Skin of body (tissue), 2 donors: ENCODE results near the gene BCL10. TPM values are rescaled to one million over a fixed set of nuclear protein-coding genes. Genes with fewer than 3 reads are reported as not detected.

Experiments
- DNase-seq: peaks from one replicate; lab custom pipeline; 2025; lab: John Stamatoyannopoulos, UW
- total RNA-seq: library from RNA; depleted of rRNA; stranded (reverse); fragments of >200 nt; gene quantifications from one replicate; pipeline ENCODE4 v1.2.3, GENCODE V29; 2014

The BCL10 gene
- total RNA-seq, 1 donor from 2014 or later = 25.3 TPM

DNA sequence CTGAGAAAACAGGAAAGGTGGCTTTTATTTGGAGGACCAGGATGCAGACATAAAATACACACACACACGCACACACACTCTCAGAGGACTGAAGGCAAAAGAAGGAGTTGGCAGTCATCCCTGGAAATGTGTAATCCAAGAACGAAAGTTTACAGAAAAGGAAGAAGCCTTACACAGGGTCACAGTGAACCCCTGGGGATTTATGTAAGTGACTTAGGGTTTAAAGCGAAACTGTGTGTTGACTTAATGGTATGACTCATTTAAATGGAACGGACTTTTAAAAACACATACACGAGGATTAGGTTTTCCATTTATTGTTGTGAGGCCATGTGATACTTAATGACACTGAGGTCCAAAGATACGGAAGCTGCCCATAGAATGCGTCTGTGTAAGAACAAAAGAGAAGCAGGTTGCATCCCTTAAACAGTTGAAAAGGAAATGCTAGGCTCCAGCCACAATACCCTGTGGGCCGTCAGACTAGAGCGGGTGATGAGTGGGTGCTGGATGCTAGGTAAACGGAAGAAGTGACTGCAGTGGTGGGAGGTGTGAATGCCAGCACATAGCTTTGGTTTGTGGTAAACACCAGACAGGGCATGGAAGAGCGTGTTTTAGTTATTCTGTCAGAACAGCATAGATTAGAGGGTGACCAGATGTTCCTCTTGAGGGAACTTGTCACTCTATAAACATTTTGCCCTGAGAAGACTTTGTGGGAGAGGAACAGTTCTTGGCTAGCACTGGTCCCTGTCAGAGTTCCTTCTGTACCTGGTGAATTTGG is 21.6 kb upstream of the BCL10 start:
- peak; percentile 93 for DNase-seq

DNA sequence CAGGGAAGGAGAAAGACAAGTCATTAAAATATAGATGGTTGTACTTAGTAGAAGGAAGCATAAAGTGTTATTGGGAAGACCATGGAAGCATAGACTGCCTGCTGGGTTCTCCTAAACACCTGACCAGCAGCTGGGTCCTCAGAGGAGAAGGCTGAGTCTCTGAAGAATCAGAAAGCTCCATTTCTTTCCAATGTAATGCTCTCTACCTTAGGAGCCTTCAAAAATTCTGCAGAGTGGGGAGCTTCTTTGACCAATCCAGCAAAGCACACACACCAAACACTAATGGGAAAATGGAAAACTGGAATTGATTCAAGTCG is 21.1 kb upstream of the BCL10 start:
- no peak for DNase-seq

DNA sequence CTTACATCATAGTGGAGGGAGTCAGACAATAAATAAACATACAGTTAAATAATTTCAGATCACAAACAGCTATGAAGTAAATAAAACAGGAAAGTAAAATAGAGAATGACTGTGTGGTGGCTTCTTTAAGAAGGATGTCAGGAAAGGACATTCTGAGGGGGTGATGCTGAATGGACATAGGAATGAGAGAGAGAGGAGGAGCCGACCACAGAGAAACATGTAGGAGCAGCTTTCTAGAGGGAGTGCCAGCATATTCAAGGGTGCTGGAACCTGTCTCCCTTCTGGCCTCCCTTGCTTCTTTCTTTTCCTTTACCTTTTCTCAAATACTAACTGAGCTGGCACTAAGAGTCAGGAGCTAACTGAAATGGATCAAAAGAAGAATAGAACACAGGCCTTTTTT is 20.5 kb upstream of the BCL10 start:
- no peak for DNase-seq

DNA sequence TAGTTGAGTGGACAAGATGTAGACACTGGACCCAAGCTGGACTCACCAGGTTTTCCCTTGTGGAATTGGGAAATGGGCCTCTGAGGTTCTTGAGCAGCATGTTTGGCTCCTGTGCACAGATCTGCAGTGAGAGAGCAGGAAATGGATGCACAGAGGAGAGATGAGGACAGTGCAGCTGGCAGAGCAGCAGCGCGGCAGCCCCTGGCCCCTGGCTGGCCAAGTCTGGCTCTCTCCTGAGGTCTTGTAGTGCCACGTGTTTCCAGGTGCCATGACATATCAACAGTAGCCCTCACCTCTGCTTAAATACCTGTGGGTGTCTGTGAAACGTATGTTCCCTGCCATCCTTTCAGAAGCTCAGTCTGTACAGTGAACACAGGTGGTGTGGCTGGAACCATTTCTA is 19.2 kb upstream of the BCL10 start:
- DNase-seq = no peak

DNA sequence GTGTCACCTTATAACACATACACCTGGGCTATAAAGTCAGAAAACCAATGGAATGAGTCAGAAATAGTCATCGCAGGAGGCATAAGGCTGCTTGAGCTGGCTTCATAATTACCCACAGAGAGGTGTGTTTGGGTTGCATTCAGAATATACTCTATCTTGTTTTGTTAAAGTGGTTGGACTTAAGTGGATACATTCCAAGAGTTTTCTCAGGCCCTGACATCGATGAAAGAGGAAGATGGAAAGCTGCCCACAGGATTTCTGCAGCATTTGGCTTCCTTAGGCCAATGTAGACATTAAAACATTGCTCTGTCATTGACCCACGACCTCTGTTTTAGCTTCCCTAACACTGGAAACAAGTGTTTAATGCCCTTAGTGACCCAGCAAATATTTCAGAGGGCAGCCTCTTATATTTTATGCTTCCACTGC is 18.6 kb upstream of the BCL10 start:
- no peak for DNase-seq

DNA sequence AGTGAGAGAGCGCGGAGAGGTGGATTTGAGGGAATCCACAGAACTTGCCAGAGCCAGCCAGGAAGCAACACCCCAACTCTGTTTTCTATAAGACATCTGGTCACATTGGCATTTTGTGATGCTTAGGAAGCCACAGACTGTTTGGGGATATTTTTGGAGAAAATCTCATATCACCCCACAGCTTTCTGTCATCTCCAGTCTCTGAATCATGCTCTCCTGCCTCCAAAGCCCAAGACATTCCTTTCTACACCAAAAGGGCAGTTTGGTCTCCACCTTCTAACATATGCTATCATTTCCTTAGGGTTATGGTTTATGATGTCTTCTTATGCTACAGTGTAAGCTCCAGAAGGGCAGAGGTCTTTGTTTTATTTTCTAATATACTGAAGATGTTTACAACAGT is 14.4 kb upstream of the BCL10 start:
- DNase-seq = no peak

DNA sequence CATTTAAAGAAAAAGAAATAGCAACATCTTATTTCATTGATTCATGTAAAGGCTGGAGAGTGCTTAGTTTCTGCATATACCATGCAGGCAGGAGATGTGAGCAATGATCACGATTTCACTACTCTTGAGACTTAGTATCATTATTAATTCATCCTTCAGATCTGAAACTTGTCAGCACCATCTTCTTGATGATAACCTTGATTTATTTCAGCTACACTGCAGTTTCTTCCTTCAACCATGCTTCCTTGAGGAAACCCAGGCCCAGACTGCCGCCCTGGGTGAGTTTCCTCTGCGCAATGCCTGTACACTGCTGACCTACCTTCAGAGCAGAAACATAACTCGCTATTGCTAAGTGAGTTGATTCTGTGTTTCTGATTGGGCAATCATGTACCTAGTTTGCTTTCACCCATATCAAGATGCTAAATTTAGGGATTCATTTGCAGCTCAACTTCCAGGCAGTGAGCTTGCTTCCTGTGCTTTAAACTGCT is 13.5 kb upstream of the BCL10 start:
- no peak for DNase-seq

DNA sequence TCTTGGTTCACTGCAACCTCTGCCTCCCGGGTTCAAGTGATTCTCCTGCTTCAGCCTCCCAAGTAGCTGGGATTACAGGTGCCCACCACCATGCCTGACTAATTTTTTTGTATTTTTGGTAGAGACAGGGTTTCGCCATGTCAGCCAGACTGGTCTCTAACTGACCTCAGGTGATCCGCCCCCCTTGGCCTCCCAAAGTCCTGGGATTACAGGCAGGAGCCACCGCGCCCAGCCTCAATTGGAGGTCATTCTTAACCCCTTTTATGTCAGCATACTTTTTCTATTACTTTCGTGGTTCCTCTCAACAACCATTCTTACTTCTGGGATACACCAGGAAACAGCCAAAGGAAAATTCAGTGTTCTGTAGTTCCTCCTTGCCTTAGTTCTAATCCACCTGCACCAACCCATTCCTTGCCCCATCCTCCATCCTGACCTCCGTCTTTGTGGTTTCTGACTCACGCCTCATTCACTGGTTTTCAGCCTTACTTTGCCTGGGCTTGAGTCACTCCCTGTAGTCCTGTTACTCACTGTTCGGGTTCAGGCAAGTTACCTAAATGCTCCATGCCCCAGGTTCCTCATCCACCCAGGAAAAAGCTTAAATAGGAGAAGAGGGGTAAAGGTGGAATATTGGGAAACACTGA is 12.9 kb upstream of the BCL10 start:
- DNase-seq = no peak

DNA sequence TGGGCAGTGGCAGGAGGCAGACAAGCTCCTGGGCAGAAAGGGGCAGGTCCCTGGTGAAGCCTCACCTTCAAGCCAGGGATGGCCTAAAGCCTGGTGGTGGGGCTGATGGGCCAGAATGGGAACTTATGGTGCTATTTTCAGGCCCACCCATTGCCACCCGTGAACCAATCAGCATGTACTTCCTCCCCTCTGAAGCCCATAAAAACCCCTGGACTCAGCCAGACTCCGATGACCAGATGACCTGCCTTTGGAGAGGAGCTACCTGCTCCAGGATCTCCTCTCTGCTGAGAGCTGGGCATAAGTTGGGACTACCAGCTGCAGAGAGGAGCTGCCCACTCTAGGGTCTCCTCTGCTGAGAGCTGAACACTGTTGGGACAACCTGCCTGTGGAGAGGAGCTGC is 7.8 kb upstream of the BCL10 start:
- no peak for DNase-seq

DNA sequence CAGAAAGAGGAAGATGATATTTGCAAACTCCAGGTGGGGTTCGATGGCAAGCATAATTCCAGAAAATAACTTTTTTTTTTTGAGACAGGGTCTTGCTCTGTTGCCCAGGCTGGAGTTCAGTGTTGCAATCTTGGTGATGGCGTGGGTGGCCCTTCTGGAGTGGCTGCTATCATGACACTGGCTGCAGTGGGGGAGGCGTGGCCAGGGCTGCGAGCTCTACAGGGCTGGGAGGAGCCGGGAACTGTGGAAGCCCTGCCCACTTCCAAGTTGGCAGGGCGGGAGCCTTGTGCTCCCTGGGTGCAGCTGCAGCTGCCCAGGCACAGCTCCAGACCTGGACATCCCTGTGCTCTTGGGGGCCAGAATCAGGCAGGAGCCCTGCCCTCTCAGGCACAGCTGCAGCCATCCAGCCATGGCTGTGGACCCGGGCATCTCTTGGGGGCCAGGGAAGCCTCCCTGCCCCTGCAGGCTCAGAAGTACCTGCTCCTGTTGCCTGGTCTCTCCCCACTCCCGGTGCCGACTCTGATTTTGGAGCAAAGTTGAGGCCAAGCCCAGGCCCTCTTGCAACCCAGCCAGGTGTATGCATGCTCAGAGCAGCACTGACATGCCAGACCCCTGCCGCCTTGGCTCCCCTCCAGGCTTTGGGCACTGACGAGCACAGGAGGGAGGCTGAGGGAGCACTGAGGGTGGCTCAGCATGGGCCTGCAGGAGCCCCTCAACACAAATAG is 7.2 kb upstream of the BCL10 start:
- no peak for DNase-seq

DNA sequence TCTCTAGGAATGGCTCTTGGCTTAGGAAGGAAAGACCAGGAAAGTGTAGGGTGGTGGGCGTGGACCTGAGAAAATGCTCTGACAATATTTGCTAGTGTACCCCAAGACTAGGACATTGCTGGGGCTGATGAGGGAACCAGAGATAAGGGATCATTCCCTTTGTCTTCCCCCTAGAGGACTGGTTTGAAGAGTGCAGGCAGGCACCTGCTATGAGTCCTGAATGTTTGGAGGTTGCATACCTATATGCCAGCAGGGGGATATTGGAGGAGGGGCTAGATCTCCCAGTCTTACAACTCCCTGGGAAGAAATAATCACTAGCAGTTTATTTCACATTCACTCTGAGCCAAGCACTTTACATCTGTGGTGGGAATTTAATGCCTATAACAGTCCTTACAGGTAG is 6.0 kb upstream of the BCL10 start:
- no peak for DNase-seq

DNA sequence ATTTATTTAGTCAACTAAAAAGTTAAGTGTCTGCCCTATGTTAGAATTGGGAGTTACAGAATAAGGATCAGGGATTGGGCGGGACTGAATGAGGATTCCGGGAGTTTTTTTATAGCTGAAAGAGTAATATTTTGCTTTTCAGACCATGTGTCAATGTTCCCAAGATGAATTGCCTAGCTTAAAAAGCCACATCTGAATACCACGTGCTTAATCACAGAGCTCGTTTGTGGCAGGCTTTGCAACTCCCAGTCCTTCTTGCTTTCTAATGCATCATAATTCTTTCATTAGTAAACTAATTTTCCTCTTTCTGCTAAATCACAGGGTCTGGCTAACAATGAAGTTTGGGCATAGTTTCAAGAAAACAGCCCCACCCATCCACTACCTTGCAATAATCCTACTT is 4.2 kb upstream of the BCL10 start:
- DNase-seq = peak; percentile 80

DNA sequence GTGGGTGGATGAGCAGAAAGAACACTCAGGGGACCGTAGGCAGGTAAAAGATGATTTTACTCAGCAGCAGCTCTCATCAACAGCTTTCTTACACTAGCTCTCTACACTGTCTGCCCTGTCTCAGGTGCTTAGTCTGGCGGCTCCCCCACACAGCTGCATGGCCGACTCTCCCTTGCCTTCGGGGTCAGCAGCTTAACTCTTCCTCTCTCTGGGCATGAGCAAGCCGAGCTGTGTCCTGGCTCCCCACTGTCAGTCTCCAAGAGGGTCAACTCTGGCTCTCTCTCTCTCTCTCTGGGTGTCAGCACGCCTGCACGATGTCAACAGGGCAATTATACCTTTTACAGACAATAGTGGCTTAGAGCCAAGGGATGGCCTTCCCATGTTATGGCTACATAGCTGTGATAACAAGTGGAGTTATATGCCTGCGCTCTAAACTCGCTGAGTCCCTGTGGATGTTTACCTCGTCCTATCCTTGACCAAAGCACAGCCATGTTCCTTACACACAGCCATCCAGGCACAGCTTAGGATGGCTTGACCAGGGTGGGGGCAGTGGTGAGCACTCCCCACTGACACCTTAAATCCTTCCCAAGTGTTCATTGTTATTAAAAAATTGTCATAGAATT is 3.1 kb upstream of the BCL10 start:
- no peak for DNase-seq

DNA sequence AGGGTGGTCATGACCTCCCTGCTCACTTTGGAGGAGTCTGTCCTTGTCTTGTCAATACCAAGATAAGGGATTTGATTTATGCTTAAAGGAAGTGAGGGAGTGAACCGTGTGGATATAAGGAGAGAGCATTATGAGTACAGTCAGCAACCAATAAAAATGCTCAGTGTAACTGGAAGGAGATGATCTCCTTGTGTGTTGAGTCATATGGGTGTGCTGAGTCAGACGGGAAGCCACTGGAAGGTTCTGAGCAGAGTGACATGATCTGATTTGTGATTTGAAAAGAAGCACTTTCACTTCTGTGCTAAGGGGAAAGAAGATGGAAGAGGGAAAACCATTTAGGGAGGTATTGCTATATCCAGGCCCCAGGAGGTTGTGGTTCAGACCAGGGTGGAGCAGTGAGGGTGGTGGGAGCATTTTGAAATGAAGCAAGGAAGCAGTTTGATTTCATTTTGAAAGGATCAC is 2.5 kb upstream of the BCL10 start:
- no peak for DNase-seq

DNA sequence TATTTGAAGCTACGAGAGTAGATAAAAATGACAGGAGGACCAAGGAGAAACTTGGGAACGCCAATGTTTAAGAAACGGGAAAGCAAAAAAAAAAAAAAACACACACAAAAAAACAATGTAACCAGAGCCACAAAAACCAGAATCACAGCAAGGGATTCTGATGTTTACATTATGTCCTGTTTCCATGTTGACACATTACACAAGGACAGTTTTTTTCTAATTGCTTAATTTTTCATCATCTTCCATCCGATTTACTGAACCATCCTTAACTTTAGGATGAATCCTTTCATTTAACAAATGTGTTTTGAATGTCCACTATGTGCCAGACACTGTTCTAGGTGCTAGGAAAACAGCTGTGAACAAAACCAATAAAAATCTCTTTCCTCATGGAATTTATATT is 1.4 kb upstream of the BCL10 start:
- no peak for DNase-seq

DNA sequence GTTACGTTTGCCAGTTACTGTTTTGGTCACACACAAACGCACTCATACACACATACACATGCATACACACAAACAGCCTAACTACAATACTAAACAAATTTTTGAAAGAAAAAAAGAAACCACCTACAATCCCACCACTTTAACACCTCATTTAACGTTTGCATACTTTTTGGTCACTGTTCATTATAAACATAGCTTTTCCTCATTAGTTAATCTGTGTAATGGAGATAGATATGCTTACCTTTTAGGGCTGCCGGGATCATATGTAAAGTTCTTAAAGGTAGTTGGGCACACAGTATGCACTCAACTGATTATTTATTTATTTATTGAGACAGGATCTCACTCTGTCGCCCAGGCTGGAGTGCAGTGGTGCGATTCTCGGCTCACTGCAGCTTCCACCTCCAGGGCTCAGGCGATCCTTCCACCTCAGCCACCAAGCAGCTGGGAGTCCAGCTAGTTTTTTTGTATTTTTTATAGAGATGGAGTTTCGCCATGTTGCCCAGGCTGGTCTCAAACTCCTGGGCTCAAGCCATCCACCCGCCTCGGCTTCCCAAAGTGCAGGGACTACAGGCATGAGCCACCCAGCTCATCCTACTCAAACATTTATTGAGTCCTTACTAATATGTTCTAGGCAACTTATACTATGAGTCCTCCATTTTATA is 677 bp upstream of the BCL10 start:
- no peak for DNase-seq

DNA sequence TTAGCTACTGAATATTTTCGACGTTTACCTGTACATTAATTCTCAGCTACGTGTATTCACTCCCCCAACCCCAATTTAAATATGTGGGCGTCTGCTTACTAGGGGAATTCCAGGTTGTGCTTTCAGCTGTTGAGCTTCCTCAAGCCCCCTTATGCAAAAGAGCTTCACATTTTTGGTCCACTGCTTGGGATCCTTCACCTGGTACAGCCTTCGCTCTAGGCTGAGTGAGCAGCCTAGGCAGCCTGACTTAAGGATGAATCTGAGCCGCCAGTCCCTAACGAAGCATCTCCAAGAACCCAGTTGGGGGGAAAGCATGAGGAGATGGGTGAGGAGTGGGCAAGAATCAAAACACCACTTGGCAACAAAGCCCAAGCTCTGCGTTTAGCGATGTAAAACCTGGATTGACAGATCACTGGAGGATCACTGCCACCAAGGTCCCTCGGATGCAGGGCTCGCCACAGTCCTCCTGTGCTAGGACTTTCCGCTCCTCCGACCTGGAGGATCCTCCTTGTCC is 674 bp downstream of the BCL10 start:
- peak; percentile 42 for DNase-seq

DNA sequence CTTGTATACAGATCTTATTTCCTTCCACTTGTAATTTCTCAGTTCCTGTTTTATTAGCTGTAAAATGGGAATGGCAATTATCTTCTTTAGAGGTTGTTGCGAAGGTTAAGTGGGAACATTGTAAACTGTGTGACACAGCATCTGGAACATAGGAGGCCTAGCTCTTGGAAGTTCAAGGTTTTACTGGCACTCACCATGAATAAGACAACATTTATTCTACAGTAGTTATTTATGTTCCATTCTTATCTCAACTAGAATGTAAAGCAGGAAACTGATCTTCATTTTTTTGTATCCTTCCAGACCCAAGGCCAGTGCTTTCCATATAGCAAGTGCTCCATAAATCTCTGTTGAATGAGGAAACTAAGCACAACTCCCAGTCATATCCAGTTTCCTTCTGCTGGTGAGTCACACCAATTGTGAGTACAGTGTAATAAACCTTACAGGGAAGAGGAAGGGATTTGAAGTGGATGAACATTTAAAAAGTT is 1.4 kb downstream of the BCL10 start:
- peak; percentile 18 for DNase-seq

DNA sequence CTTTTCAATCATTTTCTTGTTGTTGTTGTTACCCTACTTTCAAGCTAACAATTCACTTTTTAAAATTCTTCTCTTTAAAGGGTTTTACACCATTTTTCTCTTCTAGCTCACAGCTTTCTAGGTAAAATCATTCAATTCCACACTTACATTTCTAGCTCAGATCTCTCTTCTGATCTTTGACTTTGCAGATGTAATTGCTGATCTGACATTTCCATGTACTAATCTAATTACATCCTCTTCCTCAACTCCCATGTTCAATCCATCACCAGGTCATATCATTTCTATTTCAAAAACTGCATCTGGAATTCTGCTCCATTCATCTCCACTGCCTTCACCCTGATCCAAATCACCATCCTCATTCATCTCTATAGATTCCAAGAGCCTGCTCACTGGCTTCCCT is 3.0 kb downstream of the BCL10 start:
- DNase-seq = no peak

DNA sequence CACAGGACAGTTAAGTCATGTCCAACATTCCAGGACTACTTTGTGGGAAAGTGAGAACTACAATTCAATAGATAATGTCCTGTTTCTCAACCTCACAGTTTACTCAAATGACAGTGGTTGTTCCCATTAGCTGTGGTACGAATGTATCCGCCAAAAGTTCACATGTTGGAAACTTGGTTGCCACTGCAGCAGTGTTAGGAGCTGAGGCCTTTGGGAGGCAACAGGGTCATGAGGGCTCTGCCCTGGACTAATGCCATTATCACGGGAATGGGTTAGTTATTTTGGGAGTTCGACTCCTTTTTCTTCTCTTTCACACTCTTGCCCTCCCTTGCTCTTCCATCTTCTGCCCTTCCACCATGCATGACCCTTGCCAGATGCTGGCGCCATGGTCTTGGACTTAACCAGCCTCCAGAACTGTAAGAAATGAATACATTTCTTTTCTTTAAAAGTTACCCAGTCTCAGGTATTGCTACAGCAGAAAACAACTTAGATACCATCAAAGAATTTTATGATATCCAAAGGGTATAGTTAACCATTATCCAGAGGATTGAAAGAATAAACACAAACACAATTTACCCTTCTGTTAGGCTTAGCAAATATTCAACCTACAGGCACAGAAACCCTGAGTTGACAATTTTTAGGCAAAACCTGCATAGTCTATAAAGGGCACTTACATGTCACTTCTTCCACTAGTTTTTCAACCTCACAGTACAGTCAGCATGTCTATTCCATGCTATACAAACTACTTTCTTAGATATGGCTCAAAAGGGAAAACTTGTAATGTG is 7.4 kb downstream of the BCL10 start:
- DNase-seq = no peak
